ENCODE results near the gene CHAT.

Gene CHAT

DNA sequence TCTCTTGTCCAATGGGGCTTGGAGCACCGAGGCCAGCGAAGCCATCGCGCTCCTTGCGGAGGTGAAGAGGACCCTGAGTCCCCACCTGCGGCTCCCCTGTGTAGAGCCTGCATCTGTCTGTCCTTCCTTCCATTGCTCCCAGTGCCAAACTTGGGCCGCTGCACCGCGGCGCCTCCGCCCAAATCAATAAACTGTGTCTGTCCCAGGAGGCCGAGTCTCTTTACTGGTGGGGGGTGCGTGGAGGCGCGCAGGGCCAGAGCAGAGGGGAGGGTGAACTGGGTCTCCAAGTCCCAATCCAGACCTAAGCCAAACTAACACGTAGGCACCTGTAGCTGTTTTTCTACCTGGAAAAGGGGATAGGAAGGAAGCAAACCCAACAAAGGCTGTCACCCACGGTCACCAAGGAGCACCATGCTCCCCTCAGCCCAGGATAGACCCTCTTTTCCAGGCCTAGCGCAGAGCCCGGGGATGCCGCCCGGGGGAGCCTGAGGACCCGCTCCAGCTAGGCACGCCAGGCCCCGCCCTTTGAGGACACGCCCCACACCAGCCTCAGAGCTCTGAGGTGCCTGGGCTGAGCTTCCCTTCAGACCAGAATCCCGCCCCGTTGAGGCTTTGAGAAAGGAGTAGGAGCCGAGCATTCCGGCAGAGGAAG lies 1.2 kb upstream of the CHAT start:
- no peak for DNase-seq (ENCODE audit: low spot score)

DNA sequence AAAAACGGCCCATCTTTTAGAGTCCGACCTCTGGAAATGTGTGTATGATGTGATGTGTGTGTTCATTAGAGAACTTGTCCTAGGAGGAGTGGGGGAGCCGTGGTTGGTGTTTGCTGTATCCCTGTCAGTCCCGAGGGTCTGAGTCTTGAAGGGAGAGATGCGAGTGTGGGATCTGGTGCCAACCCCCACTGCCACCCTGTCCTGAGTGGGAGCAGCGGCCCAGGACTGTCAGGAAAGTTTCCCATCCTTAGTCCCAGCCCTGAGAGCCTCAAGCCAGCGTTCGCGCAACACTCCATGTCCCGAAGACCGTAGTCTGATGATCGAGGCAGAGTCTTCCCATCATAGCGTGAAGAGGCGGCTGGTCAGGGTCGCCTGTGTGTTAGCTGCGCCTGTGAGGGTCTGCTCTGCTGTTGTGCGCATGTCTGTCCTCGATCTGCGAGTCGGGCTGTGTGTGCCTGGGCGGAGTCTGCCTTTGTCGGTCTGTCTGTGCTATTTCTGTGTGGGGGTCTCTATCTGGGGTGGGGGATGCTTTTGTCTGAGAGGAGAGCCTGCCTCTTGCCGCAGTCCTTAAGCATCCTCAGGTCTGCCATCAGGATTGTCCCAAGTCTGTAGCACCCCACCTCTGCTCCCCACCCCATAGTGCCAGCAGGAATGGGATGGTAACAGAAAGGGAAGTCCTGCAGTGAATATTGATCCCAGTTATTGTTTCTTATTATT lies 514 bp upstream of the CHAT start:
- DNase-seq (ENCODE audit: low spot score): no peak

DNA sequence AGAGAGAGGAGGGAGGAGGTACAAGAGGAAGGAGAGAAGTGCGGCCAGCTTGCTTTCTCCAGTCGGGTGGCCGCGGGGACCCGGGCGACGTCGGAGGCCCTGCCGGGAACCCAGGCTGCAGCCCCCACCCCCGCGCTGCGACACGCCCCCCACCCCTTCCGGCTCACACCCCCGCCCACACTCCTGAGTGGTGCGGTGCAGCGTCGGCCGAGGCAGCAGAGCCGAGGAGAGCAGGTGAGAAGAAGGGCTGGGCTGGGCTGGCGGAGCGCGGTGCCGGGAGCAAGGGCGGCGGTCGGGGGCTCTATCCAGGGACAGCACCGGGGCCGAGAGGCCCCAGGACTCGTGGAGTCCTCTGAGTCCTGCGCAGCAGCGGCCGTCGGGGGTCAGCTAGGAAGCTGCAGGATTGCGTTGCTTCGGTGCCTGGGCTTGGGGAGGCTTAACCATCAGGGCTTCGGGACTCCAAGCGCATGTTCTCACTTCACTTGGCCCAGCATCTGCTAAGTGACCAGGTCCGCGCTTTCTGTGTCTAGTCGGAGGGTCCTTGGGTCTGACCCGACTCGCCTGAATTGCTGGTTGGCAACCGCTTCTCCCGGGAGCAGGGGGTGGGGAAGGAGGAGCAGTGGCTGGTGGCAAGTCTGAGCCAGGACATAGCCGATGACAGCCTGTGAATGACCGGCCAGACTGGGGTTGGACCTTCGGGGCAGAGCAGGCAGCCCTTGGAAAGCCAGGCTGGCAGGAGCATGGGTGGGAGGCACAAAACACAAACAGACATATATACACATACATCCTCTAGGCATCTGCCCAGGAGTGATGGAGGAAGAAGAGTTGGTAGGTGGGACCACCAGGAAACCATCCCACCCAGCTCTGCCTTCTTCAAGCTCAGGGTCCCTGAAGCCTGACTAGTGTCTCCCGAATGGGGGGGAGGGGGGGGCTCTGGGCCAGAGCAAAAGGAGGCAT lies 683 bp downstream of the CHAT start:
- DNase-seq (ENCODE audit: low spot score): no peak

DNA sequence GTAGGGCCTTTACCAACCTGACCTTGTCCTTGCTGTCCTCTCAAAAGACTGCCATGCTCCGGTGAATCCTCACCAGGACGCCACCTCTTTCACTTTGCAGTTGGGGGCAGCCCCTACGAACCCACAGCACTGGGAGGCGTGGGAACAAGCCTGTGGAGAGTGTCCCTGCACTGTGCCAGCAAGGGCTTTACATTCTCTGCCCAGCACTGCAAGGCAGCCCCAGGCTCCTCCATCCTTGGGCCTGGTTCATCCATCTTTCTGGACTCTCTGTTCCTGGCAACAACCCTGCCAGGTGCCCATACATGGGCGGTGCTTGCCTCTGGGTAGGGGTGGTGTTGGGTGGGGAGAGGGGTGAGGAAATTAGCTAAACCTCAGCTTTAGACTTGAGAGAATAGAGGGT lies 1.4 kb downstream of the CHAT start:
- no peak for DNase-seq (ENCODE audit: low spot score)

DNA sequence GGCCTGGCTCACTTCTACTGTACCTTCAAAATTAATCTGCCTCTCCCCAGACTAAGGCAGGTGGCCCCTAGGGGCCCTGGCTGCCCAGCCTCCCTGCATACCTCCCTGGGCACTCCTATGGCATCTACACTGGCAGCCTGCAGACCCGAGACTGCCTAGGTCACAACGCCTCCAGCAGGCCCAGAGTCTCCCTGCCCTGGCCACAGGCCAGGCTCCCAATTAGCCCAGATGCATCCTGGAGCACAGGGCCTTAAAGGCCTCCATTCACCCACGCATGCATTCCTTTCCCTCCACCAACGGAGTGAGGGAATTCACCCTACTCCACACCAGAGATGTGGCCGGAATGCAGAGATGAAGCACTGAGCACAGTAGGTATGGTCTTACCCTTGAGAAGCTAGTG lies 1.9 kb downstream of the CHAT start:
- DNase-seq (ENCODE audit: low spot score): no peak

DNA sequence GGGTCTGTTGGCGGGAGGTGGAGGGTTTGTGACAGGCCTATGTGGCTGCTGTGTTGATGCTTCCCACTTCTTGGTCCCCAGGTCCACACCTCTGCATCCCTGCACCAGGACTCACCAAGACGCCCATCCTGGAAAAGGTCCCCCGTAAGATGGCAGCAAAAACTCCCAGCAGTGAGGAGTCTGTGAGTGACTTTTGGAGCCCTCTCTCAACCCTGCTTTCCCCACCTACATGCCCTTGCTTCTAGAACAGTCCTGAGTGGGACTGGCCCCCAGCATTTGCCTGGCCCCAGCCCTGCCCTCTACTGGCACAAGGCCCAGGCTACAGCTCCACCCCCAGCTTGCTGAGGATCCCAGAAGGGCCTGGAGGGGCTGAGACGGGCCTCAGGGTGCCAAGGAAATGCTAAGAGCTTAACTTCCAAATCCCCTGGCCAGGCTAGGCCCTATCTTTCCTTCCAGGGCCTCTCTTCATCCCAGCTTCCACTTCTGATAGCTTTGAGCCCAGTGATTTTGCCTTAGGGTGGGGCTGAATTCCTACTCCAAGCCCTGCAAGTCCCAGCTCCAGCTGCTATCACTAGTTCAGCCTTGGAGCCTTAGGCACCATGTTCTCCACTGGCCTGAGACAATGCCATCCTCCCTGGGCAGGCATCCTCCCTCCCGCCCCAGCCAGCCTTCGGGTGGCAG lies 2.7 kb downstream of the CHAT start:
- no peak for DNase-seq (ENCODE audit: low spot score)

DNA sequence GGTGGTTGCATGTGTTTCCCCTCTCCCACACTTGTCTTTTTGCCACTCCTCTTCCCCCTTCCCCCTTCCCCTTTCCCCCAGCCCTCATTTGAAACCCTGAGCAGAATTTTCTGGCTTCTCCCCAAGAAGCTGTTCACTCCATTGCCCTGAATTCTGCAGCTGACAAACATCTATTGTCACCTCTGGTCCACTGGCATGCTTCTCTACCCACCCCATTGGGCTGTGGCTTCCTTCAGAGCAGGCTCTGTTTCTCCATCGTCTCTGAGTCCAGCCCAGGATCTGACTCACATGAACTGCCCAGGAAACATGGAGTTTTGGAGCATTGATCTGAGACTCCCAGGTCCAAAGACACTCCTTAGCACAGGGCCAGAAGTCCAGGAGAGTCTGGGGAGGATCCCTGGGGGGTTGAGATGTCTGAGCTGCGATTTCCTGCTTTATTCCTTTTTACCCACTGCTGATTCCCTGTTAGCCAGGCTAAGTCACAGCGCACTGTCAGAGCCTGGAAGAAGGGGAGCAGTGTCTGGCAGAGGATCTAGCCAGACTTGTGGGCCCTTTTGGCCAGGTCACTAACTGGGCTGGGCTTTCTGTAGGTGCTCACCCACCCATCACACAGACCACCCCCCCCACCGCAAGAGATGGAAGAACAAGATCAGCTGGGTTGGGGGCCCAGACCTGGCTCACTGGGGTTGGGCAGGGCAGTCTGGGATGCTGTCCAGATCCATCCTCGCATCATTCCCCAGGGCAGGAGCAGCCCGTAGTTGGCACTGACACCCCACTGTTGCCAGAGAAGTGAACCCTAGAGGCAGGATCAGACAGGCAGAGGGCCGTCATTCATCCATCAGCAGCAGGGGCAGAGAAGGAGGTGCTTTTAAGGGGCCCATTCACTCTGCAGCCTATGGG lies 3.5 kb downstream of the CHAT start:
- DNase-seq (ENCODE audit: low spot score): no peak

DNA sequence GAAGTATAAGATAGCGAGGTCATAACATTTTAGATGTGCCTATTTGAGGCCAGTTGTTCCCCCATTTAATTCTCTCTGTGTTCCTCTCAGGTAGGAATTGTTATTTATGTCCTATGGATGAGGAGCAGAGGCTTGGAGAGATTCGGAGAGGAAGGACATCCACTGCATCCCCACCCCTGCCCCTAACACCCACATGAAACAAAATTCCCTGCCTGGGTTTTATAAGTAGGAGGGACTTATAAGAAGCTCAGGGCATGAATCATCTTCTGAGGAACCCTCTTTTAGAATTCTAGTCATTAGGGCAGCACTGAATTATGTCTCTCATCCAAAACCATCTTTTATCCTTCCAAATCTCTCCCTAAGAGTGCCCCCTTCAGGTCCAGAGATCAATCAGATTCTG lies 5.0 kb downstream of the CHAT start:
- DNase-seq (ENCODE audit: low spot score): no peak

DNA sequence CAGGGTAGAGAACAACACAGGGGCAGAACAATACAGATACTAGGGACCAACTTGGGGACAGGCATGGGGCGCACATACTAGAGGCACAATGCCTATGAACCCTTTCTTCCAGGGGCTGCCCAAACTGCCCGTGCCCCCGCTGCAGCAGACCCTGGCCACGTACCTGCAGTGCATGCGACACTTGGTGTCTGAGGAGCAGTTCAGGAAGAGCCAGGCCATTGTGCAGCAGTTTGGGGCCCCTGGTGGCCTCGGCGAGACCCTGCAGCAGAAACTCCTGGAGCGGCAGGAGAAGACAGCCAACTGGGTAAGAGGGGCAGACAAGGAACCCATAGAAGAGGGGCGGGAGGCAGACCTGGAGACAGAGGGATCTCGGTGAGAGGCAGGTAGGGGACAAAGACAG lies 5.8 kb downstream of the CHAT start:
- no peak for DNase-seq (ENCODE audit: low spot score)

DNA sequence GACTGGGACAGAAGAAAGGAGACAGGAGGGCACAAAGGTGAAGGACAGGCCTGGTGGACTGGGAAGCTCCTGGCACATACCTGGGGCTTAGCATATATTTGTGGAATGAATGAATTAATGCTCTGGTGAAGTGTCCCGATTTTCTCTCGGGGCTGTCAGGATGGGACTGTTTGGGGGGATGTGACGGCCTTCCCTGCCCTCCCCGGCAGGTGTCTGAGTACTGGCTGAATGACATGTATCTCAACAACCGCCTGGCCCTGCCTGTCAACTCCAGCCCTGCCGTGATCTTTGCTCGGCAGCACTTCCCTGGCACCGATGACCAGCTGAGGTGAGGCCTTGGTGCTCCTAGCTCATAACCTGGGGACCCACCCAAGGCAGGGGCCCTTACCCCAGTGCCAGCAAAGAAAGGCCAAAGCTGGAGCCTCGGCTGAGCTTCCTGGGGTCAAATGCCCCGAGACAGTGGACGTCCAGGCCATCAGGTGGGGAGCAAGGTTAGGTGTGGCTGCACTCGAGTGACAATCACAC lies 6.5 kb downstream of the CHAT start:
- no peak for DNase-seq (ENCODE audit: low spot score)

DNA sequence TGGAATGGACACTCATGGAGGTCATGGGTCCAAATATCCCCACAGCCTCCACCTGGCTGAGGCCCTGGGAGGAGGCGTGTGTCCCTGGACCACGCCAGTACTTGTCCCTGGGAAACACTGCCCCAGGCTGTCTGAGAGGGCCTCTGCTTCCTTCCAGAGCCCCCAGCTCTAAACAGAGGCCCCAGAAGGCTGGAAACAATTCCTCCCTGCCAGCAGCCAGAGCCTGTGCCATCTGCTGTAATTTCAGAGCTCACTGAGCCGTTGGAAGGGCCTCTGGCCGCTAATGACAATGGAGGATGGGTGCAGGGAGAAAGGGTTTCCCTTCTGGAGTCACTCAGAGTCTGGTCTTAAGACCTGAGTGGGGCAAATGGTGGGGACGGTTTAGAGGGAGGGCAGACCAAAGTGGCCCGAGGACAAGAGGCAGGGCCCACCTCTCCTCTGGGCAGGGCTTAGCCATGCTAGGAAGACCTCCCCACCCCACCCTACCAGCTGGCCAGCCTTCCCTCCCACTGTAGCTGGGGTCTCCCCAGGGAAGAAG lies 7.1 kb downstream of the CHAT start:
- no peak for DNase-seq (ENCODE audit: low spot score)

DNA sequence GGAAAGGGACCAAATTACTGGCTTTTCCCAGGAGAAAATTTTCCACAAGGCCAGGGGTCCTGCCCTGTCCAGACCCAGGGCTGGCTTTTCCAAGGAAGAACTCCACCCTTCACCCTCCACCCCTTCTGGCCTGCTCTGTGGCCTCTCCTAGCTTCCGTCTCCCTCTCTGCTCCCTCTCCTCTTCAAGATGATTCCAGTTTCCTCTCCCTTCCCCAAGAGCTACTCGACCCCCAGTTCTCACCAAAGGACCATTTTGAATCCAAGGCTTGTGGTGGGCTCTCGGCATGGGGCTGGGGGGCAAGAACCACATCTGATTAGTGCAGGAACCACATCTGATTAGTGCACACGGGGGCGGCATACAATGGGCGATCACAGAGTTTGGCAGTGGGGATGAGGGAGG lies 7.7 kb downstream of the CHAT start:
- DNase-seq (ENCODE audit: low spot score): no peak

DNA sequence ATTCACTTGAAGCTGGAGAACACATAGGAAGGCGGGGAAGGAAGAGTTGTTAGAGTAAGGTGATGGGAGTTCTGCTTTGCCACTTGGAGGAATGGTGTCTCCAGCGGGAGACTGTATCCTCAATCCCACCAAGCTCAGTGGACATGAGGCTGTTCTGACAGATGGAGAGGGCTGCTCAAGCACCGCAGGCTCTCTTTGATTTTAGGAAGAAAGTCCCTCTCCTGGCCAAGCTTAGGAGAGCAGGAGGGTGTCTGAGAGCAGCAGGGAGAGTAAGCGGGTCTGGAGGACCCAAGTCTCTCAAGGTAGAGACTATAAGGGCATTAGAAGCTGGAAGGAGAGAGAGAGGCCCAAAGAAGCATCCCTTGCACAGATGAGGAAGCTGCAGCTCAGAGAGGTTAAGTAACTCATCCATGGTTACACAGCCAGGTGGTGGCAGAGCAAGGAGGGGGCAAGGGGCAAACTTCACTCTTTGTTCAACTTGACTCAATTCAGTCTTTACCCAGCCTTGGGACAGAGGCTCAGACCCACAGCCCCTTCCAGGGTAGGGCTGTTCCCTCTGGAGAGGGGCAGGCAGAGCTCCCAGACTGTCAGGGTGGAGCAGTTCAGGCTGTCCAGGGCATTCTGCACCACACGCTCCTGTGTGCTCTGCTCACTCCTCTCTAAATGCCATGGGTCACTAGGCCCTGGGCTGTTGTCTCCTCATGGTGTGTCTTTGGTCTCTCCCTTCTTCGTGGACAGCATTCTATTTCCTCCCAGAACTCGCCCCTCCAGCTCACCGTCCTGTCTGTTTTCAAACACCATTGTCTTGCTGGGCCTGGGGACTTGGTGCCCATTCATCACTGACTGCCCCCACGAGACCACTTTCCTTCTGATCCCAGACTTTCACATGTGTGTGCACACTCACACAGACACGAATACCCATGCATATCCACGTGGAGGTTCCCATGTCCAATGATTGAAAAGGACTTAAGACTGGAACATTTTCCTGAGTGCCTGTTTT lies 8.9 kb downstream of the CHAT start:
- no peak for DNase-seq (ENCODE audit: low spot score)

DNA sequence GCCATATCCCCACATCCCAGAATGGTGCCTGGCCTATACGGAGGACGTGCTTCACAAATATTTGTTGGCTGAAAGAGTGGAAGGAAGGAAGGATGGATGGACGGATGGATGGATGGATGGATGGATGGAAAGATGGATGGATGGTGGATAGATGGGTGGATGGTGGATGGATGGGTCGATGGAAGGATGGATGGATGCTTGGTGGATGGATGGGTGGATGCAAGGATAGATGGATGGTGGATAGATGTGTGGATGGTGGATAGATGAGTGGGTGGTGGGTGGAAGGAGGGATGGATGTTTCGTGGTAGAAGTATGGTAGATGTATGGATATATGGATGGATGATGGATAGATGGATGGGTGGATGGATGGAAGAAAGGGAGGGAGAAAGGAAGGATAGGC lies 10.8 kb downstream of the CHAT start:
- DNase-seq (ENCODE audit: low spot score): no peak

DNA sequence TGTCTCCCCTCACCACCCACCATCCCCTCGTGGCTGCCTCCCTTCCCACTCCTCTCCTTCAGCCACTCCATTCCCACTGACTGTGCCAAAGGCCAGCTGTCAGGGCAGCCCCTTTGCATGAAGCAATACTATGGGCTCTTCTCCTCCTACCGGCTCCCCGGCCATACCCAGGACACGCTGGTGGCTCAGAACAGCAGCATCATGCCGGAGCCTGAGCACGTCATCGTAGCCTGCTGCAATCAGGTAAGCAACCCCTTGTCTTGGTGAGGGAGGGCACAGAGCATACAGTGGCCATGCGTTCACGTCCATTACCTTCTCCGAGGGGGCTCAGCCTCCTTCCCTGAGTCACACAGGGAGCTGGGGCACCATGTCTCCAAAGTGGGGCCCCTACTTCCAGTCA lies 11.6 kb downstream of the CHAT start:
- no peak for DNase-seq (ENCODE audit: low spot score)

DNA sequence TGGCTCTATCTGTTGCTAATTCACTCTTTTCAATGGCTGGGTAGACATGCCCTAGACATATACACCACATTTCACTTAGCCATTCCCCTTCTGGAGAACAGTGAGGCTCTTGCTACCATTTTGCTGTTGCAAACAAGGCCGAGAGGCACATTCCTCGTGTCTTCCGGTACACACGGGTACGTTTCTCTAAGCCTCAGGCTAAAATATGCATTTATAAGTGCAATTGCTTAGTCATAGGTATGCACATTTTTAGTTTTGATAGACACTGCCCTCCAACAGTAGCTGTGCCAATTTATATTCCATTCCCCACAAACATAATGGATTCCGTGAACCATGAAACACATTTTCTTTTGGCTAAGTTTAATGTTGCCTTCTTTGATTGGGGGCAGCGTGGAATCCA lies 13.2 kb downstream of the CHAT start:
- DNase-seq (ENCODE audit: low spot score): no peak

DNA sequence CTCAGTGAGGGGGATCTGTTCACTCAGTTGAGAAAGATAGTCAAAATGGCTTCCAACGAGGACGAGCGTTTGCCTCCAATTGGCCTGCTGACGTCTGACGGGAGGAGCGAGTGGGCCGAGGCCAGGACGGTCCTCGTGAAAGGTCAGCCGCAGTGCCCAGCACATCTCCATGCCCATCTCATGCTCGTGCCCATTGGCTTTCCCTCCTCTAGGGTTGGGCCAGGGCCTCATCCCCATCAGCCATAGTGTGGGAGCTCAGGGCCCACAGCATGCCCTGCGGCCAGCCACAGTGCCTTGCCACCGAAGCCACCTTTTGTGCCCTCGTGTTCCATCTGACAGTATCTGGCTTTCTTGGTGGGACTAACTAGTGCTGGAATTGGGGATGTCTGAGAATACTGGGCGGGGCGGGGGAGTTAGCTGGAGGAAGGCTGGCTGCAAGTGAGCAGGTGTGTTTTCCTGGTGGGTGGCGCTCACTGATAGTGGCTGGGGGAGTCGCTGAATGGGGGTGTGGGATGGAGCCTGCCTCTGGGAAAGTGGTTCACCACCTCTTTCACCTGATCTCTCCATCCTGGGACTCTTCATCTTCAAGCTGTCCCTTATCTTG lies 13.9 kb downstream of the CHAT start:
- no peak for DNase-seq (ENCODE audit: low spot score)

DNA sequence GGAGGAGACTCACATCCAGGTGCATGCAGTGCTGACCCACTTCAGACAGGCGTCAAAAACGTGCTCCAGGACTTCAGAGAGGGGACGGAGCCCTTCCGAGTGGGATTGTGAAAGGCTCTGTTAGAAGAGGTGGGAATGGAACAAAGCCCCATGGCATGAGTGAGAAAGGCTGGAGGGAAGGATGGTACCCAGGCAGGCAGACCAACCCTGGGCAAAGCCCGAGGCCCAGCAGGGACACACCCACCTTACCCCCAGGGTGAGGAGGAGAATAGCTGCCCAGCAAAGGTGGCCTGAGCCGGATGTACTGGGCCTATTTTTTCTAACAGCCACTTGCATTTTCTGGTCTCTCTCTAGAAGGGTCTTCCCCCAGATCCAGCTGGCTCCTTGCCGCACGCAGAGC lies 14.8 kb downstream of the CHAT start:
- DNase-seq (ENCODE audit: low spot score): no peak

DNA sequence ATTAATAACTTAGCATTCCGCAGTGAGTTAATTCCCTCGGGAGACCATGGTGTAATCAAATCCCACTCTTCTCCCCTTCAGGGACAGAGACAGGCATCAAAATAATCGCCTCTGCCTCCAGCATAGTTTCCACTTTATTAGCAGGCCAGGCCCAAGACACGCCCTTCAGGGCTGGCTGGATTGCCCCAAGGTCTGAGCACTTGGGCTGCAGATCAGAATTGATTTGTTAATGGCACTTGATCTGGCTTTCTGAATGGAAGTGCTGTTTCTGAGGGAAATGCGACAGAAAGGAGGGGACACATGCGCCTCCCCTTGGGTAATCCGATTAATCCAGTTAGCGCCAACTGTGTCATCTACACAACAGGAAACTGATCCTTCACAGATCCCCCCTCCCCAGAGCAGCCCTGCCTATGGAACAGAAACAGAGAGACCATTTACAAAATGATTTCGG lies 15.6 kb downstream of the CHAT start:
- no peak for DNase-seq (ENCODE audit: low spot score)
